Endothelial cell of umbilical vein (primary cell): ENCODE measurements around the gene EYS. TPM values are rescaled to one million over a fixed set of nuclear protein-coding genes. Genes with fewer than 3 reads are reported as not detected.

Experiments used
- BruUV-seq: library from RNA; stranded (reverse); fragments of 400-500 nt; replicated peaks from 2 replicates; lab custom pipeline; 2021; lab: Mats Ljungman, UMichigan
- CTCF ChIA-PET: fragments of 300-600, 350-600 bp; sonication (Branson Sonifier 250); formaldehyde crosslinking; loops from one replicate; lab custom pipeline; 2021; ENCODE audit warnings: antibody characterized with exemption, inconsistent platforms; lab: Charles Lee
- POLR2A ChIA-PET: fragments of 300-600, 350-600 bp; sonication (Branson Sonifier 250); formaldehyde crosslinking; loops from one replicate; lab custom pipeline; 2021; ENCODE audit warnings: antibody characterized with exemption, inconsistent platforms; lab: Charles Lee
- DNase-seq: peaks from one replicate; pipeline ENCODE4 v3.0.0-alpha.2; 2011; ENCODE audit warnings: low read depth, low spot score
- FAIRE-seq: peaks from 2 replicates; lab custom pipeline; 2011; peaks lifted over from hg19 to GRCh38; lab: Jason Lieb, UNC
- H2AFZ ChIP-seq: 2 replicates; pipeline ENCODE4 v1.6.0; 2012; ENCODE audit warnings: low read depth, low read length, control low read depth, inconsistent platforms
- H3K27ac ChIP-seq: 2 replicates; pipeline ENCODE4 v1.5.1; 2011; ENCODE audit warnings: low read depth, mild to moderate bottlenecking, control low read depth, low read length, moderate library complexity; ENCODE audit not compliant: insufficient read depth
- H3K27me3 ChIP-seq, 2 experiments: 2 replicates each; pipeline versions ENCODE4 v1.6.0 to v1.6.1; 2011; ENCODE audit warnings: low read length in 2 of 2, mixed read lengths in 1 of 2; ENCODE audit not compliant: control insufficient read depth in 2 of 2, insufficient read depth in 2 of 2
- H3K36me3 ChIP-seq, 2 experiments: 2 replicates in 1 of 2; 3 replicates in 1 of 2; pipeline ENCODE4 v1.5.1; 2011; ENCODE audit warnings: low read length in 2 of 2, mild to moderate bottlenecking in 1 of 2, moderate library complexity in 1 of 2; ENCODE audit not compliant: control insufficient read depth in 2 of 2, insufficient read depth in 2 of 2; ENCODE audit errors: extremely low read depth in 1 of 2
- H3K4me1 ChIP-seq: 3 replicates; pipeline ENCODE4 v1.5.1; 2011; ENCODE audit warnings: mild to moderate bottlenecking, low read length; ENCODE audit not compliant: control insufficient read depth, insufficient read depth; ENCODE audit errors: extremely low read depth
- H3K4me2 ChIP-seq: 2 replicates; pipeline ENCODE4 v1.6.1; 2011; ENCODE audit warnings: low read length, control low read depth, mixed read lengths; ENCODE audit not compliant: insufficient read depth
- H3K4me3 ChIP-seq, 3 experiments: fragments of 200-600 bp in 1 of 3; sonication (generic), shearing (Covaris generic) in 1 of 3; replicated peaks in 1 of 3; 2 replicates each; pipeline ENCODE4 v1.5.1; 2011 to 2016; ENCODE audit warnings: control low read depth in 3 of 3, low read length in 3 of 3, mild to moderate bottlenecking in 2 of 3, inconsistent platforms in 1 of 3, low read depth in 1 of 3, moderate library complexity in 1 of 3; ENCODE audit not compliant: insufficient read depth in 1 of 3
- H3K79me2 ChIP-seq: 2 replicates; pipeline ENCODE4 v1.6.0; 2012; ENCODE audit warnings: low read length, inconsistent platforms; ENCODE audit not compliant: control insufficient read depth, insufficient read depth
- H3K9ac ChIP-seq: replicated peaks from 2 replicates; pipeline ENCODE3; 2011; ENCODE audit warnings: low read length, control low read depth; ENCODE audit not compliant: insufficient read depth; ENCODE audit errors: extremely low read depth
- H3K9me1 ChIP-seq: replicated peaks from 3 replicates; pipeline ENCODE4 v1.6.0; 2011; ENCODE audit warnings: mild to moderate bottlenecking, low read length; ENCODE audit not compliant: control insufficient read depth, insufficient read depth; ENCODE audit errors: extremely low read depth
- H3K9me3 ChIP-seq: replicated peaks from 2 replicates; pipeline ENCODE4 v1.5.1; 2012; ENCODE audit warnings: low read length, inconsistent platforms; ENCODE audit not compliant: control insufficient read depth, insufficient read depth
- H4K20me1 ChIP-seq: replicated peaks from 2 replicates; pipeline ENCODE3; 2011; ENCODE audit warnings: mild to moderate bottlenecking, low read length; ENCODE audit not compliant: control insufficient read depth, insufficient read depth; ENCODE audit errors: extremely low read depth
- EZH2 ChIP-seq: IDR thresholded peaks from 2 replicates; pipeline ENCODE4 v1.6.1; 2012; ENCODE audit warnings: borderline replicate concordance, low read depth, mild to moderate bottlenecking, moderate library complexity, low read length, inconsistent platforms; ENCODE audit not compliant: severe bottlenecking
- FOS ChIP-seq: IDR thresholded peaks from 2 replicates; pipeline ENCODE4 v1.6.1; 2011; ENCODE audit warnings: mild to moderate bottlenecking, low read length, moderate library complexity, borderline replicate concordance; ENCODE audit not compliant: insufficient read depth
- GATA2 ChIP-seq: IDR thresholded peaks from 2 replicates; pipeline ENCODE4 v1.7.0; 2011; ENCODE audit warnings: low read depth, mild to moderate bottlenecking, moderate library complexity, mixed read lengths, low read length; ENCODE audit not compliant: insufficient read length, insufficient read depth
- JUN ChIP-seq: IDR thresholded peaks from 2 replicates; pipeline ENCODE4 v1.6.1; 2011; ENCODE audit warnings: borderline replicate concordance, low read depth; ENCODE audit not compliant: insufficient read length, insufficient read depth
- MAX ChIP-seq: IDR thresholded peaks from 2 replicates; pipeline ENCODE4 v1.6.1; 2011; ENCODE audit not compliant: insufficient read depth, insufficient read length
- MYC ChIP-seq: IDR thresholded peaks from one replicate; pipeline ENCODE4 v1.6.1; 2011; ENCODE audit warnings: mild to moderate bottlenecking, low read depth, low read length
- POLR2A ChIP-seq: IDR thresholded peaks from 2 replicates; pipeline ENCODE4 v1.6.1; 2012; ENCODE audit warnings: low read depth, mild to moderate bottlenecking, control low read depth, low read length
- POLR2AphosphoS5 ChIP-seq: IDR thresholded peaks from 2 replicates; pipeline ENCODE4 v1.6.1; 2012; ENCODE audit warnings: low read depth, mild to moderate bottlenecking, control low read depth, low read length, moderate library complexity; ENCODE audit not compliant: insufficient read depth
- dilution Hi-C: fragments of 300-500 bp; cut with MboI; formaldehyde crosslinking; loops from one replicate; pipeline ENCODE4 v1.15.0; 2019; ENCODE audit warnings: low sequenced_read_pairs; ENCODE audit not compliant: extremely low pct_ligation_motif_present
- intact Hi-C: fragments of 100-400 bp; cut with micrococcal nuclease; formaldehyde crosslinking; loops from one replicate; pipeline ENCODE4 v1.10.0; 2022
- polyA plus RNA-seq, 4 experiments: library from polyadenylated mRNA; depleted of rRNA in 3 of 4; stranded (reverse) in 3 of 4; unstranded in 1 of 4; fragments of >200 nt; gene quantifications; 2 replicates each; pipeline versions ENCODE4 v1.2.1 to v1.2.3, GENCODE V29; 2011 to 2012; ENCODE audit warnings: missing spikeins in 1 of 4
- total RNA-seq: library from RNA; stranded (reverse); gene quantifications from 2 replicates; pipeline ENCODE4 v1.2.3, GENCODE V29; 2021
- TF ChIP-seq, protein P1 (sequence below), 2 donors: IDR thresholded peaks; 1 replicate in 1 of 2; 2 replicates in 1 of 2; pipeline ENCODE4 v1.5.1; 2011; ENCODE audit warnings: low read length in 2 of 2, mild to moderate bottlenecking in 2 of 2, moderate library complexity in 2 of 2, control low read depth in 1 of 2, inconsistent platforms in 1 of 2, low read depth in 1 of 2; ENCODE audit not compliant: insufficient read depth in 1 of 2; ENCODE audit errors: extremely low read depth in 1 of 2

Gene EYS
- total and polyA plus RNA-seq, 2 donors (not counting 3 experiments of a cell fraction or from before 2014, with no cell fraction given), result 0.01 to 0.27 TPM

GRCh38 chr6:64100702-64101303, 1606.2 kb downstream of the EYS start:
- BruUV-seq, result no TSS peak
- dilution Hi-C loops (no loop called here), intact Hi-C loops (no loop called here)
- no peak for FAIRE-seq
- no peak overlapping the region for H2AFZ ChIP-seq
- TF ChIP-seq EZH2 (no peak), MAX (no peak), POLR2A (no peak), JUN (no peak), GATA2 (no peak), FOS (no peak), MYC (no peak), POLR2AphosphoS5 (no peak)
- TF ChIP-seq, protein P1, sequence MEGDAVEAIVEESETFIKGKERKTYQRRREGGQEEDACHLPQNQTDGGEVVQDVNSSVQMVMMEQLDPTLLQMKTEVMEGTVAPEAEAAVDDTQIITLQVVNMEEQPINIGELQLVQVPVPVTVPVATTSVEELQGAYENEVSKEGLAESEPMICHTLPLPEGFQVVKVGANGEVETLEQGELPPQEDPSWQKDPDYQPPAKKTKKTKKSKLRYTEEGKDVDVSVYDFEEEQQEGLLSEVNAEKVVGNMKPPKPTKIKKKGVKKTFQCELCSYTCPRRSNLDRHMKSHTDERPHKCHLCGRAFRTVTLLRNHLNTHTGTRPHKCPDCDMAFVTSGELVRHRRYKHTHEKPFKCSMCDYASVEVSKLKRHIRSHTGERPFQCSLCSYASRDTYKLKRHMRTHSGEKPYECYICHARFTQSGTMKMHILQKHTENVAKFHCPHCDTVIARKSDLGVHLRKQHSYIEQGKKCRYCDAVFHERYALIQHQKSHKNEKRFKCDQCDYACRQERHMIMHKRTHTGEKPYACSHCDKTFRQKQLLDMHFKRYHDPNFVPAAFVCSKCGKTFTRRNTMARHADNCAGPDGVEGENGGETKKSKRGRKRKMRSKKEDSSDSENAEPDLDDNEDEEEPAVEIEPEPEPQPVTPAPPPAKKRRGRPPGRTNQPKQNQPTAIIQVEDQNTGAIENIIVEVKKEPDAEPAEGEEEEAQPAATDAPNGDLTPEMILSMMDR (IDR thresholded peaks at IDR 0.05; ENCODE audit: extremely low read depth in 1 of 2, insufficient read depth in 1 of 2, low read depth in 1 of 2, low read length in 2 of 2), result no peak
- DNase-seq, result no peak
- POLR2A ChIA-PET, result no interaction called here
- no peak overlapping the region for H3K4me2 ChIP-seq
- H3K4me3 ChIP-seq, result no peak overlapping the region
- no peaks in the 10 kb centered on the region for H3K4me1 ChIP-seq
- H3K79me2 ChIP-seq, result no peaks in the 10 kb centered on the region
- H3K27ac ChIP-seq, result no peak overlapping the region
- CTCF ChIA-PET, result no interaction called here
- H3K9me3 ChIP-seq, result no peaks in the 10 kb centered on the region
- no peaks in the 10 kb centered on the region for H4K20me1 ChIP-seq
- no peaks in the 10 kb centered on the region for H3K9me1 ChIP-seq
- H3K27me3 ChIP-seq, result no peaks in the 10 kb centered on the region
- no peak overlapping the region for H3K9ac ChIP-seq
- no peaks in the 10 kb centered on the region for H3K36me3 ChIP-seq
